ENCODE results near the gene RBM33. TPM values are rescaled to one million over a fixed set of nuclear protein-coding genes. Genes with fewer than 3 reads are reported as not detected.

RBM33 gene
- total and polyA plus RNA-seq, 2 of the 13 experiments (the other 11 are each of a cell fraction or from before 2014, with no cell fraction given), result 12.4 to 28.9 TPM

GRCh38 chr7:155631155-155631554 is 13.3 kb upstream of the RBM33 start:
- H3K9ac ChIP-seq (ENCODE audit: insufficient read depth, low read depth, low read length), result no peak overlapping the region
- intact Hi-C loops (cut with micrococcal nuclease; ENCODE audit: unreplicated experiment), result no loop called here
- DNase-seq (ENCODE audit: low spot score) (no peak), ATAC-seq (no peak), FAIRE-seq (no peak)
- H3K79me2 ChIP-seq (ENCODE audit: insufficient read depth, low read length), result no peaks in the 10 kb centered on the region
- no TSS peak for BruUV-seq (replicated peaks)
- H3K4me3 ChIP-seq (replicated peaks in 1 of 3; ENCODE audit: insufficient read depth in 1 of 3, low read depth in 2 of 3, low read length in 3 of 3), result no peak overlapping the region
- H3K36me3 ChIP-seq (replicated peaks in 1 of 2; ENCODE audit: control insufficient read depth in 1 of 2, insufficient read depth in 2 of 2, low read length in 2 of 2), result no peaks in the 10 kb centered on the region
- H3K9me3 ChIP-seq (ENCODE audit: low read length), result peaks cover 12% of the 10 kb centered on the region
- in situ Hi-C loops (cut with HindIII; ENCODE audit: extremely low pct_ligation_motif_present, low pct_unique_long_range_greater_than_20kb), result no loop called here
- POLR2A ChIA-PET, result interaction anchor here (1.0 to 1.8 kb wide), 2 partner anchors 12 to 13 kb away, joined by 3 to 8 read pairs; partner anchors contain the start of gene RBM33
- 53% methylated on average over 3 of the region's 3 CpGs for WGBS (ENCODE audit: low lambda C conversion rate)
- H3K27ac ChIP-seq (ENCODE audit: extremely low read length, insufficient read depth, low read length), result no peak overlapping the region
- H3K4me1 ChIP-seq (ENCODE audit: insufficient read depth, low read length), result no peaks in the 10 kb centered on the region
- H4K20me1 ChIP-seq (ENCODE audit: insufficient read depth, low read length), result no peaks in the 10 kb centered on the region
- H2AFZ ChIP-seq (ENCODE audit: low read length), result no peak overlapping the region
- no peak overlapping the region for H3K4me2 ChIP-seq (ENCODE audit: low read depth, low read length)
- CTCF ChIA-PET (ENCODE audit: low intra/inter-chr PET ratio, low total read pairs), result no interaction called here
- TF ChIP-seq E2F2 (CRISPR knock-in tag; IDR thresholded peaks at IDR 0.05; ENCODE audit: borderline replicate concordance) (no peak), RAD21 (CRISPR knock-in tag; IDR thresholded peaks at IDR 0.05) (no peak), HNF1B (CRISPR knock-in tag; IDR thresholded peaks at IDR 0.05) (no peak)
- H3K27me3 ChIP-seq (ENCODE audit: control insufficient read depth in 1 of 2, insufficient read depth in 2 of 2, low read length in 2 of 2), result no peaks in the 10 kb centered on the region

- Histone ChIP-seq H3K9me3 (ENCODE audit: low read length) (peaks cover 10% of the 10 kb centered on the region; the same call in 1 of the 2 replicates), H3K4me3 (replicated peaks in 1 of 3; ENCODE audit: insufficient read depth in 1 of 3, low read depth in 2 of 3, low read length in 3 of 3) (no peak overlapping the region), H3K9ac (ENCODE audit: insufficient read depth, low read depth, low read length) (no peak overlapping the region), H3K36me3 (replicated peaks in 1 of 2; ENCODE audit: control insufficient read depth in 1 of 2, insufficient read depth in 2 of 2, low read length in 2 of 2) (no peaks in the 10 kb centered on the region; a peak in 2 of 5 replicates), H3K4me1 (ENCODE audit: insufficient read depth, low read length) (peaks cover 4% of the 10 kb centered on the region; the same call in 1 of the 2 replicates), H4K20me1 (ENCODE audit: insufficient read depth, low read length) (no peaks in the 10 kb centered on the region), H3K27me3 (ENCODE audit: control insufficient read depth in 1 of 2, insufficient read depth in 2 of 2, low read length in 2 of 2) (no peaks in the 10 kb centered on the region), H2AFZ (ENCODE audit: low read length) (no peak overlapping the region), H3K4me2 (ENCODE audit: low read depth, low read length) (no peak overlapping the region), H3K27ac (ENCODE audit: extremely low read length, insufficient read depth, low read length) (no peak overlapping the region), H3K79me2 (ENCODE audit: insufficient read depth, low read length) (no peaks in the 10 kb centered on the region)
- in situ Hi-C loops (cut with HindIII; ENCODE audit: extremely low pct_ligation_motif_present, low pct_unique_long_range_greater_than_20kb), result no loop called here
- BruUV-seq (replicated peaks), result no TSS peak
- ATAC-seq (no peak), FAIRE-seq (no peak), DNase-seq (ENCODE audit: low spot score) (no peak)
- 95% methylated on average over 3 of the region's 3 CpGs for WGBS (ENCODE audit: low lambda C conversion rate)
- intact Hi-C loops (cut with micrococcal nuclease; ENCODE audit: unreplicated experiment), result no loop called here
- TF ChIP-seq ZNF790 (CRISPR knock-in tag; IDR thresholded peaks at IDR 0.05; ENCODE audit: borderline replicate concordance), result no peak
- TF ChIP-seq GABPA (IDR thresholded peaks at IDR 0.05; ENCODE audit: low read depth, low read length), result no peak
- no peak for TF ChIP-seq GABPA (CRISPR knock-in tag; IDR thresholded peaks at IDR 0.05; ENCODE audit: low read depth)
- no peak for TF ChIP-seq NRL (CRISPR knock-in tag; IDR thresholded peaks at IDR 0.05; ENCODE audit: borderline replicate concordance)
- no peak for TF ChIP-seq GPBP1L1 (CRISPR knock-in tag; IDR thresholded peaks at IDR 0.05)
- TF ChIP-seq CHCHD3 (CRISPR knock-in tag; IDR thresholded peaks at IDR 0.05), result no peak
- no peak for TF ChIP-seq KLF15 (CRISPR knock-in tag; IDR thresholded peaks at IDR 0.05; ENCODE audit: borderline replicate concordance)
- no peak for TF ChIP-seq FUBP1 (CRISPR knock-in tag; IDR thresholded peaks at IDR 0.05; ENCODE audit: borderline replicate concordance)
- ChIA-PET POLR2A (no interaction called here), CTCF (ENCODE audit: low intra/inter-chr PET ratio, low total read pairs) (no interaction called here)
Observed at GRCh38 chr7:155635817-155636216, 8.6 kb upstream of the RBM33 start.
